Loucy (cell line): ENCODE data around the gene DPYSL4.

Experiments used
- CTCF ChIP-seq: fragments of 200-600 bp; sonication (generic); conservative IDR thresholded peaks from 2 replicates; pipeline ENCODE4 v1.5.1; 2014; ENCODE audit warnings: mild to moderate bottlenecking, antibody characterized with exemption, low read length
- EZH2phosphoT487 ChIP-seq: fragments of 200-600 bp; IDR thresholded peaks from 2 replicates; pipeline ENCODE4 v1.6.1; 2018; ENCODE audit warnings: antibody characterized with exemption, mild to moderate bottlenecking, moderate library complexity, borderline replicate concordance

GRCh38 chr10:132197271-132198067, 10.7 kb downstream of the DPYSL4 start:
- TF ChIP-seq CTCF (no peak), EZH2phosphoT487 (no peak)
